Measurements from ENCODE around the gene FOXP1.

Gene FOXP1

DNA sequence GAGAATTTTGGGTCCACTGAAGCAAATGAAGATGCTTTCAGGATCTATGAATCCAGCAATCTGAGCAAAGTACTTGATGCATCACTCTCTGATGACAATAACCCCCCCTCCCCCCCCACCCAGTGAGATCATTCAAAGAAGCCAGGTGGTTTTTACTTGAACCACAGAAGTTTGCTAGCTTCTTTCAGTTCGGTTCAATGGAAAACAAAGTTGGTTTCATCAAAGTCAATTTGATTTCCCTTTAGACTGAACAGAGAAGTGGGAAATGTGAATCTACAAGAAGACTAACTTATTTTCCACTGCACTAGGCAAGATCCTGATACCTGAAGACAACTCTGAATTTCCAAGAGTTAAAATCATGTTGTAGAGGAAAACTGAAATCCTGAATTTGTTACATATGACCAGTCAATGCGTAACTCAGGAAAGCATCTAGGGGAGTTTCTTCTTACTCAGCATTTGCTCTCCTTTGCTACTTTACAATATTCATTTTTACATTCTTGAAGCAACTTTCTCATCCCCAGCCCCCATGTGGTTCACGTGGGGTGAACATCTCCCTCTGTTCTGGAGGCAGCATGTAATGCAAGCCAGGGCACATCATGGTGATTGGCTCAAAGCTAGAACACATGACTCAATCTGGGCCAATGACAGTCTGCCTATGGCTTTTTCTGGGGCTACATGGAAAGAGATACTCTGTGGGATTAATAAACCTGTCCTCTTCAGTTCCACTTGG, 572.6 kb downstream of the FOXP1 start:
- peak; percentile 41 for DNase-seq

DNA sequence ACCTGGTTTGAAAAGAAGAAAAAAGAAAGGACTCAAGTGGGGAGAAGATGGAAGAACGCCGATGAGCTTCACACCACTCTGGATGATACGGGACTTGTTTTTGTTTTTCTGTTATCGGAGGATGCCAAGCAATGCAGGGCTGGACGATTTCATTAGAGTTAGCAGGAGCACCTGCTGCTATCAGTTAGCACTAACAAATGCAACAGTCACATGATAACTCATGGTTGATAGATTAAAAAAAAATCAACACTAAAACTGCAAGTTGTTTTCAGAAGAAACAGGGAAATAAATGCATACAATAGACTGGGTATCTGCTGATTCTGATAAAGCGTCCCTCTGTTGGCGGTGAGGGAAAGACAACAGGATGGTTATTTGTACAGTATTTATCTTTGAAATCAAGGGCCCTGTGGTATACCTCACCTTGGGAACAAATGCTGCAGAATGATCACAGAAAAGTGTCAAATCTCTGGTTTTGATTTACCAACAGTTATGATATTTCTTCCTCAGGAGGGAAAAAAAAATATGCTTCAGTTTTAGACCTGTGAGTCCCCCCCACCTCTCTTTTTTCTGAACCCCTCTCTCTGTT, 575.1 kb downstream of the FOXP1 start:
- DNase-seq, result no peak

DNA sequence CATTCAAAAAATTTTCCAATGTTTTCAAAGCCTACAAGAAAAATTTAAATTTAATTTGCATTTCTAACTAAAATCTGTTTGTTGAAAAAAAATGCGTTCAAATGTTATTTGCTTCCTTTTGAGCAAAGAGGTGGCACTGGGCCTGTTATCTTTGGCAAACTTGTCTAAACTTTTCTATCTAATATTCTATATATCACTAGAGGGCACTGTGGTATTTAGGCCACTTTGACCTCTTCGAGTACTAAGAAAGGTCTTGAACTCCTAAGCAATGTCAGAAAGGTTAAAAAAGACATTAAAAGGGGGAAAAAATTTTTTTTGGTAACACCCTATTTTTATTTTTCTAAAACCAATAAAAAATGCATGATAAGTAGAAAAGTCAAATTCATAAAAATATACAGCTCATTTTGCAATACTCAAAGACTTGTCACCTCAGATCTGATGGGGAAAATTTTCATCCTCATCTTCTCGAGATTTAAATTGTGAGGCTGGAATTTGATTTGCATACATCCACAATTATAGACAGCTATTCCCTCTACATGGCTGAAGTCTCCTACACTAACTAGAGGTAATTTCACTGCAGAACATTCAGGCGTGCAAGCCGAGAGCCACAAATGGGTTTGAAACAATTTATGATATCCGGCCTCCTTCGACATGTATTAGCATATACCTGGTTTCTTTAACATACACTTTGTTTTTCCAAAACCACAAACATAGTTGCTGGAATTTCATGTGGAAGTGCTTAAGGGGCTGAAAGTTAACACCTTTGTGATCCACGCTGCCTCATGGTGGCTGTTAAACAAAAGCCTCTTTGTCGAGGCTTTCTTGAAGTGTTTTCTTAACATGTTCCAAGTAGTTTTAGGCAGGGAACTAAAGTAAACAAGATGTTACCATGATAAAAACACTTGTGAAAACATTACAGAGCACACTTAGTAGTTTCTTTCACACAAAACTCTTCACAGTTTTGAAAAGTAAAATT, 576.4 kb downstream of the FOXP1 start:
- no peak for DNase-seq

DNA sequence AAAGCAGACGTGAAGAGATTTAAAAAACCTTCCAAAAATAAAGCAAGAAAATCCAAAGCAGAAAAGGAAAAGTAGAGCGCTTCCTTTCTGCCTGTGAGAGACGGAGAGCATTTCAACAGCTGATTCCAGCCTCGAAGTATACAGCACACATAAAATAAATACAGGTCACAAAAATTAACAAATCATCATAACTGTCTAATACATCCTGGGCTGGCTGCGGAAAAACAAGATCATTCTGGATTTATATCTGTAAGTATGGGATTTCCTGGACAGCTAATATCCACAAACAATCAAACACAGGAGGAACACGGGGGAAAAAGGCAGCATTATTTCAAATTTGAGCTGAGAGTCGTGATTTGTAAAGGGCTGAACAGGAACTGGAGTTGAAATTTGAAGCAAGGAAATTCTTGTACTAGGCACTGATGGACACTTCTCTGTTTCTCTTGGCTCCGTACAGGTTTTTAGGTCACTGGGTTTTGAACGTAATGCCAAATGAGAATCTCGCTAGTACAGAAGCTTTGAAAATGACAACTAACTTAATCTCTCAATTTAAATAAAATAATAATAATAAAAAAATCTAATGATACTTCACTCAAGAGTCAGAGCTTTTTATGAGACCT, 577.7 kb downstream of the FOXP1 start:
- DNase-seq, result no peak

DNA sequence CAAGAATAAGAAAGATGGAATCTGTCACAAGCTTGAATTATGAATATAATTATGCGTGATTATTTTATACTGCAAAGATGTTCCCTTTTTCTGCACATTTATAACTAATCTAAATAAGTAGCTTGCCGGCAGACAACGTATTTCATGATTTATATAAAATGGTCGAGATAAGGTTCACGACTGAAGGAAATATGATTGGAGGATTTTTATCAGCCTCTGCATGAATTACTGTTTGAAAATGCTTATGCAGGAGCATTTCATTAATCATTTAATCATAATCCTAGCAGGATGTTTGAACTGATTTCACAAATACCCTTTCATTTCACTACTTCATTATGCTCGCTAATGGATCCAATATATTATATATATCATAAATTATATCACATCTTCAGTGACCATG, 580.0 kb downstream of the FOXP1 start:
- DNase-seq, result no peak

DNA sequence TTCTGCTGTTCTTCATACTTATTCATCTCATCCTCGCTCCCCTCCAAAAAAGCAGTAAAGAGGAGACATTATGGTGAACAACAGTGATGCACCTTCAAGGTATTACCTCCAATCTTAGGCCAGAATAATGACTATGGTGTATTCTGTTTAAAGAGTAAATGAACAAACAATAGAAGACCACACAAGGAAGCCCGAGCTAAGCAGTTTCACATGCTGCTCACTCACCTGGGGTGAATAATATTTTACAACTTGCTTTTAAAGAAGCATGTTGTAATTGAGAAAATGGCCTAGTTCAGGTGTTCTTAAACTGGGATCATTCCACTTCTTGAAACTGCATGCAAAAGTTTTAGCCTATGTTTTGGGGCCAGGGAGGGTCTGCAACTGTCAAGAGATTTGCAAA, 581.2 kb downstream of the FOXP1 start:
- DNase-seq, result no peak

DNA sequence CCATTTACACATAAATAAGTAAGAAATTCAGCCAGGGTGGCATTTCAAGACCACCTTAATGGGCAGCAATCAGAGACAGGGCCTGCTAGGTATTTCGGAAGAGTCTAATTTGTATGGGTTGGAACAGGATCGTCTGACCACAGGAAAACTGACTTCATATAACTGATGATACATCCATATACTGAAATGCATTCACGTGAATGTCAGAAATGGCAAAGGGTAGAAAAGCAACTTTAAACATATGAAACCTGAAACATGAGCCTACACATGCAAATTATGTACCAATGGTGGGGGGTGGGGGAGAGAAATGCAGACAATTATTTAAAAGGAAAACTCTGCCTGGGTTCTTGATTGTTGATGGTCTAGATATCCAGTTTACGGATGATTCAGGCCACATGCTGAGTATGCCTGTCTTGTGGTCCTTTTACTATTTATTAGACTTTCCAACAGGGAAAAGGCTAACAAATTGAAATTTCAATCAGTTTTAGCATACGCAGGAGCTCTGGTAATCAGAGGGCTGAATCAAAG, 582.2 kb downstream of the FOXP1 start:
- DNase-seq, result no peak

DNA sequence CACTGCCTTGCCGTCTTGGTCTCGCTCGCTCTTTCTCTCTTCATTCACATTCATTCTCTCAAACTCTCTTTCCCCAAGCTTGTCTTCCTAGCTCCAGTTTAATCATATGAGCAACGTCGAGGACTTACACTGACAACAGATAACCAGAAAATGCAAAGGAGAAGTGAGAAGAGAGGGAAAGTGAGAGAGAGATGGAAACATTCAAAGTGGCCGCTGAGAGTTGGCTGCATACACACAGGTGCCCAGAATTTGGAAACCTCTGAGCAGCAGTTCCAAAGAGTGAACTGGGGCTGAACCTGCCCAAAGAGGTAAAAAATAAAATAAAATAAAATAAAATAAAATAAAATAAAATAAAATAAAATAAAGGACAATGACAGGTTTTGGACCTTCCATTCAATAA, 583.0 kb downstream of the FOXP1 start:
- DNase-seq, result no peak

DNA sequence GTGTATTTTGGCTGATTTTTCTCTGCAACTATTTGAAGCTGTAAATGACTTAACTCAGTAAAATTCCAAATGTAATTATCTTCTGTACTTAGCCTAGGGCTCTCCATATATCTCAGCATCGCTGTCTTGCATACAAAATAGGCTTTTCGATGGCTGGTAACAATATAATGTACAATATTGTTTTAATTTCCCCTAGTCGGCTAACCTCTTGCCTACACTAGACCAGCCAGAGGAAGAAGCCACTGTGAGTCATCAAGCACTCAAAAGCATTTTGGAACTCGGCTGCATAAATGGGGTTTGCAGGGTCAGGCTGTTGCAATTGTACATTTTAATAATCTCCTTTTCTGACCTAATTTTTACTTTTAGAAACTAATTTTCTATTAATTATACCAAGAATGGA, 583.8 kb downstream of the FOXP1 start:
- no peak for DNase-seq

DNA sequence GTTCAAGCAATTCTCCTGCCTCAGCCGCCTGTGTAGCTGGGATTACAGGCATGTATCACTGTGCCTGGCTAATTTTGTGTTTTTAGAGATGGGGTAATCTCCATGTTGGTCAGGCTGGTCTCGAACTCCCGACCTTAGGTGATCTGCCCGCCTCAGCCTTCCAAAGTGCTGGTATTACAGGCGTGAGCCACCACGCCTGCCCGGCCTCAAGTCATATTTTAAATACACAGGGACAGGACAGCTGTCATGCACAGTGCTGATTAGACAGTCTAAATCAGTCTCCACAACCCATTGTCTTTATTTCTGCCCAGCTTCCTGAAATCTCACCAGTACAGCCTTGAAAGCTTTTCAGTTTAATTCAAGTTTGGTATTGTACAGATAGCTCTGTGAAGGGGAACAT, 587.4 kb downstream of the FOXP1 start:
- DNase-seq, result no peak

DNA sequence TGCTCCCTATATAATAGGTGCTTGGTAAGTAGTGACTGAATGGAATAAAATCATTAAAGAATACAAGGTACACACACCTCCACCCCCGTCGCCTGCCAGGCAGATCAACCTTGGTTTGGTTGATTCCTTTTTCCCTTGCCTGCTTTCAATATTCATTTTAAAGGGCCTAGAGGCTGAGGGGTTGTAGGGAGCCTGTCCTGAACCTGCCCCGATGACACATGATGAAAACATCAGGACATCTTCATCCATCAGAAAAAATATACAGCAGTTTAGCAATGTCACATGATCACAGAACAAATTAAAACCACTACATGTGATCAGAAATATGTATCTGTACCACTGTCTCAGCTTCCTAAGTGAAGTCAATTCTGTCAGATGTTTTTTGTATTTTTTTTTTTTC, 588.9 kb downstream of the FOXP1 start:
- no peak for DNase-seq

DNA sequence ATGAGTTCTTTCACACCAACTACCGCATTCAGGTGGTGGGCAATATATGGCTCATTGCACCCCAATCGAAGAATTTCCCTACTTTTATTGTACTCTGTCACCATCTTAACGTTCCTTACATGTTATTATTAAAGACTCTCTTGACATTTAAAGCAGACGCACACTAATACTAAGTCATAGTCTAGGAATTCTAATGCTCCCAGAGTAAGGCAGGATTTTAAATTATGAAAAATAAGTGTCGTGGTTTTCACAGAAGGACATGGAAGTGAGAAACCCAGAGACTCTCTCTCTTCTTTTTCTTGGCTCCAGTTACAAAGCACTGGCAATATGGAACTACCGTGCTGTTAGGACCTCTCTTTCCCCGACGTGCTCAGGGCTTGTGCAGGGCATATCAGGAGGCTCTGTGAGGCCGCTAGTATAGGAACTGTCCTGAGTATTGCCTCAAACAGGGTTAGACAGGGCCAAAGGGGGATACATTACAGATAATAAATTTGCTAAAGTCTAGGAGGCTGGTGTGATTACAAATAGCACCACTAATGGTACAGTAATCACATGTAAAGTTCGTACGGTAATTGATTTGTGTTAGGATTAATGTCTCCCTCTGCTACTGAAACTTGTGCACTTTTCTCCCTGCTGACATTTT, 590.8 kb downstream of the FOXP1 start:
- DNase-seq, result no peak

DNA sequence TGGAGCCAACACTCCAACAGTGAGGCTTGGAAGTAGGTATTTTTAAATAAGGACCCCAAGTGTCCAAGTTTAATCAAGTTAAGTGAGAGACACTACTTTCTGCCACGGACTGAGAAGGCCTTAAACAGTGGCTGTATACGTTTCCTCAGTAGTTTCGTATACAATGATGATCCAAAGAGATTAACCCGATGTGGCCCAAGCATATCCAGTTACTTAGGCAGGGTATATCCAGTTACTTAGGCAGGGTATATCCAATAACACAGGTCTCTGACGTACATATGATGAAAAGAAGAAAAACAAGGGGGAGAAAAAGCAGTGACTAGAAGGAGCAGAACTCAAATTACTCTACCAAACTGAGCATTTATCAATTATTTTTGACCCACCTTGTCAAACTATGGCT, 591.4 kb downstream of the FOXP1 start:
- no peak for DNase-seq

DNA sequence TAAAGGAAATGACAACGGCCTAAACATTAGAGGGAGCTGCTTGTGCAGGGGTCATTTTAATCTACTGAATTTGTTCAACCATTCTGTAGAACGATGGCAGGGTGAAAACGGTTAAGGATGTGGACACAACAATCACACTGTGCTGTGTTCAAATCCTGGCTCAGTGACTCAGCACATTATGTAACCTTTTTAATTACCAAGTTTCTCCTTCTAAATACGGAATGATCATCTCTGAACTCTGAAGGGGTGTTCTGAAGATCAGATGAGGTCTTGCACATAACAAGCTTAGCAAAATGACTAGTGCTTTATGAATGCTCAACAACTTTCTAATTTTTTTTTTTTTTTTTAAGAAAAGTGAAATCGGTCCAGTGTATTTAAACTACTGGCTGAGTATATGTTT, 592.8 kb downstream of the FOXP1 start:
- no peak for DNase-seq

DNA sequence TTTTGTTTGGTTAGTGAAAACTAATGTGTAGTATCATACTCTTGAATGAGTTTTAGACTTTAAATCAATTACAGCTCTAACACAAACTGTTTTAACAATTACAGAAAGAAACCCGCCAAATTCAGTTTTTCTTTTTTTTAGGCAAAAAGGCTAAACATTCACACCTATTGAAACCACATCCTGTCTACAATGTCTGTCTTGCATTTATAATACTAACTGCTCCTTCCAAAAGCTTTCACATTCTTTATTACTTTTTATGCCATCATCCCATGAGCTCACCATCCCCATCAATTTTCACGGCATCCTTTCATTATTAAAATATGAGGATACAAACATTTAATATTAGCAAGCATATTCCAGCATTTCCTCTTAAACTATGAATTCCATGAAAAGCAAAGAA, 593.3 kb downstream of the FOXP1 start:
- DNase-seq, result no peak

DNA sequence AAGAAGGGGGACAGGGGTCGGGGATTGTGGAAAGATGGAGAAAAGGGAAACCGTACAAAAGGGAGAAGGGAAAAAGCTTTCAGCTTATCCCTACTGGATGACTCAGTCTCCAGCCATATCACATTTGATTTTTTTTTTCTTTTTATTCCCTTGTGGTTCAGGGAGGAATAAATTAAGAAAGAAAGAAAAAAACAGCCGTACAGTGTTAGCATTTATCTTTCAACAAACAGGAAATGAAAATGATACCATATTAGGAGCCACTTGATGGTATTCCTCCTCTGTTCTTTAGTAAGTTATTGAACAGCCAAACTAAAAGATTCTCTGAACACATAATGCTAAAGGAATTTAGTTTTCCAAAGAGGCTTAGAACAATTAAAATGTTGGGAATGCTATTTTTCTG, 594.4 kb downstream of the FOXP1 start:
- DNase-seq, result no peak

DNA sequence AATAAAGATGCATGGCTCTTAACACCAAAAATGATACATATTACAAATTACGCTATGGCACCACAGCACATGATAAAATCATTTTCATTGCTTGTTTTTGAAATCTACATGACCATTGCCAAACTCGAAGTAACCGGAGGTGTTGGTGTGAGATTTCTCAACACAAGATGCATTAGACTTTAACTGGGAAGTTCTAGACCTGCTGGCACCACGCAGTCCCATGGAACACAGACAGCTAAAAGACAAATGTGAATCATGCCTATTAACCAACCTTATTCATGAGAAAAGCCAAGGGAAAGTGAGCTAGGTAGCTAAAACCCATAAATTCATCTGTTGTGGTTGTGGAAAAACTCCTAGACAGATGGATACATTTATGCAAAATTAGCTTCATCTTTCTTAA, 595.4 kb downstream of the FOXP1 start:
- no peak for DNase-seq

DNA sequence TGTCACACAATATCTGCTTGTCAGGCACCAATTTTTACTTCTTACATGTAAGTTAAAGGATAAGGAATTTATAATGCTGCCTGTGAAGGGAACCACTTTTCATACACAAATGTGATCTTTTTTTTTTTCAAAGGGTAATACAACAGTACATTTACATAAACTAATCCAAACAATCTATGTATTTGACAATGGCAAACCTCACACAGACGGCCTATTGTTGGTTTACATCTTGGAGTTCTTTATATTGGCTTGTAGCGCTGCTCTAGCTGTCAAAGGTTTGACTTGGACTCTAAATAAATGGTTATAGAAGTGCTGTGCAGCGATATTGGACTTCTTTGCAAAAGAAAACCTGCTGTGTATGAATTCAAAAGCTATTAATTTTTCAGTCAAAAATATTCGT, 598.0 kb downstream of the FOXP1 start:
- DNase-seq, result no peak

DNA sequence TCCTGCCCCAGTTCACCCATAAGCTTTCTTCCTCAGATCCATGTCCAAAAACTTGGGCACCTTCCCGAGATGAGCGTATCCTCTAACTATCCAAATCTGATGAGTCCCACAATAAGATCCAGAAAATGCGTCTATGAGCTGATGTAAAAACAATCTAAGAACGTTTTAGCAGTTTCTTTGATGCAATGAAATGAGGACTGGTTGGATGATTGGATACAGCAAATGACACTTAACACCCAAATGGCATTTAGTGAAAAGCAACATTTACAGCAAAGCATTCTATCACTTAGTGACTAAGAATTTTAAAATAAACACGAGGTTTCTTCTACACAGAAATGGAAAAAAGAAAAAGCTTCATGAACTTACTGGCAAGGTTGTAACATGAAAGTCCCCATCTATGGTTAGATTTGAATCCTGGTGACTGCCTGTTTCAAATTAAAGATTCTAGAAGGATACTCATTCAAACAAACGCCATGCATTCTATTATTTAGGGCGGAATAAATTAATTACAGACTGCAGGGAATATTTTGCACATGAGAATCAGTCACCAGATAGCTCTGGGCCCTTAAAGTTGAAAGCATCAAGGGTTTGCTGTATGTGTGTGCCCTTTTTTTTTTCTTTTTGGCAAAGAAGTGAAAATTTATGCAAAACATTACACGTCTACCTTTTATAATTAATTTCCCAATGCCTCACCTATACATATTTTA, 598.6 kb downstream of the FOXP1 start:
- no peak for DNase-seq

DNA sequence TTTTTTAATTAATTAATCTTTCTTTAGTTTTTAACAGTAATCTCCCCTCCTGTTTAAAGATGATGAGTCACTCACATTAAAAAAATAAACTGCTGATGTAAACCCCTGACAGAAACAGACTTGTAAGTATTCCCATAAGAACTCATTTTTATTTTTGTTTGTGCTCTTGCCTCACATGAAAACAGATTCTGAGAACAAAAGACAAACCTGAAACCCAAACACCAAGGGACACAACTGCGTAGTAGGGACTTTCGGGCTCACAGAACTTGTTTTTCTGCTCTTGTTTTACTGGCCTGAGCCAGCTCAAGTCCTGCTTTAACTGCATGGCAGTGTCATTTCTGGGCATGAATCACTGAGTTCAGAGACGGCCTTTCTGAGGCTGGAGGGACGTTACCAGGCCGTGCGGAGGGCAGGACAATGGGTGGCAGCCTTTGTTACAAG, 600.8 kb downstream of the FOXP1 start:
- DNase-seq, result peak; percentile 58

DNA sequence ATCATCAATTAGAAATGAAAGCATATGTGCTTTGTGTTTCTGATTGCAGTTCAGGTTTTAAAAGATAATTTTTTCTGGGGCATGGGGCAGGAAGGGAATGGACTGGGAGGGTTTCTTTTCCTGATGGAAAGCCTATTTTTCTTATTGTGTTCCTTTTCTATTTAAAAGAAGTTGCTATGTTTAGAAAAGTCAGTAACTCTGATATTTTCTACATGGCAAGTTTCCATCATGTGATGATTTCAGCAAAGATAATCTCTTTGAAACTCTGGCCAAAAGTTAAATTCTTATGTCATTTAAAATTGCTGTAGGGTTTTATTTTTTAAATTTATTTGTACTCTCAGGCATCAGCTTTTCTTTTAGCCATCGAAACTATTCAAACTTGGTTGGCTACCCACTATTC, 601.2 kb downstream of the FOXP1 start:
- DNase-seq, result no peak
